HG03571 (cell line): ENCODE results near the gene ADGRE3.
A peak's percentile ranks its signal among the peaks of the same experiment; 100 is the strongest.

Source experiments
- ATAC-seq: cut with Tn5 transposase; IDR thresholded peaks from one replicate; pipeline ENCODE4 v1.9.1; 2021; ENCODE audit not compliant: unreplicated experiment

Gene ADGRE3, protein sequence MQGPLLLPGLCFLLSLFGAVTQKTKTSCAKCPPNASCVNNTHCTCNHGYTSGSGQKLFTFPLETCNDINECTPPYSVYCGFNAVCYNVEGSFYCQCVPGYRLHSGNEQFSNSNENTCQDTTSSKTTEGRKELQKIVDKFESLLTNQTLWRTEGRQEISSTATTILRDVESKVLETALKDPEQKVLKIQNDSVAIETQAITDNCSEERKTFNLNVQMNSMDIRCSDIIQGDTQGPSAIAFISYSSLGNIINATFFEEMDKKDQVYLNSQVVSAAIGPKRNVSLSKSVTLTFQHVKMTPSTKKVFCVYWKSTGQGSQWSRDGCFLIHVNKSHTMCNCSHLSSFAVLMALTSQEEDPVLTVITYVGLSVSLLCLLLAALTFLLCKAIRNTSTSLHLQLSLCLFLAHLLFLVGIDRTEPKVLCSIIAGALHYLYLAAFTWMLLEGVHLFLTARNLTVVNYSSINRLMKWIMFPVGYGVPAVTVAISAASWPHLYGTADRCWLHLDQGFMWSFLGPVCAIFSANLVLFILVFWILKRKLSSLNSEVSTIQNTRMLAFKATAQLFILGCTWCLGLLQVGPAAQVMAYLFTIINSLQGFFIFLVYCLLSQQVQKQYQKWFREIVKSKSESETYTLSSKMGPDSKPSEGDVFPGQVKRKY

DNA sequence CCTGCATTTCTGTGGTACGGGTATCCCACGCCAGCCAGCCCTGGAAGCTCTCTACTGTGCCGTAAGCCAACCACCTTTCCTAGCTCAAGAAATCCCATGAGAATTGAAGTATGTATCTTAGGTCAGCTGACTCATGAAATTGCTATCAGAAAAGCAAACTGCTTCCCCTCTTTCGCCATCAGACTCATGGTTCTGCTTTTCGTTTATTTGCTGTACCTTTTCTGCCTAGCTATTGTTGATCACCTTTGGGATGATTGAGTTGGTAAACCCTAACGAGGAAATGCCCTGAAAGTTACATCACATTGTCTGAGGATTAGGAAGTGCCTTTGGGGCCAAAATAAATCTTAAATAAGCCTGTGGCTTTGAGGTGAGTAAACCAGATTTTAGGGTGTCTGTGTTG lies at the start of gene ADGRE3:
TSS of gene ADGRE3 (minus strand) at position 81 of the 400 bp plus-strand sequence. CDS start at position 7, 74 bp downstream.
- no peak for ATAC-seq

DNA sequence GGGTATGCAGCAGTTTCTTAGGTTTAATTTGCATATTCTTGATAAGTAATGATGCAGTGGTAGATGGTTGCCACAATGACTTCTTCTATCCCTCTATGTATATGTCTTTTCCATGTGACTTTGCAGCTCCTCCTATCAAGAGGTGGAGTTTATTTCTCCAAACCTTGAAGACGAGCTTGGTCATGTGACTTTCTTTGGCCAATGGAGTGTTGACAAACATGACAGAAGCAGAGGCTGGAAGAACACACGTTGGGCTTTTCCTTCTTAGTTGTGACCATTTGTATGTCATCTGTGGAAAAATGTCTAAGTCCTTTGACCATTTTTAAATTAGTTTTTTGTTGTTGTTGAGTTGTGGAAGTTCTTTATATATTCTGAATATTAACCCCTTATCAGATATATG lies 47.5 kb upstream of the ADGRE3 start:
- no peak for ATAC-seq

DNA sequence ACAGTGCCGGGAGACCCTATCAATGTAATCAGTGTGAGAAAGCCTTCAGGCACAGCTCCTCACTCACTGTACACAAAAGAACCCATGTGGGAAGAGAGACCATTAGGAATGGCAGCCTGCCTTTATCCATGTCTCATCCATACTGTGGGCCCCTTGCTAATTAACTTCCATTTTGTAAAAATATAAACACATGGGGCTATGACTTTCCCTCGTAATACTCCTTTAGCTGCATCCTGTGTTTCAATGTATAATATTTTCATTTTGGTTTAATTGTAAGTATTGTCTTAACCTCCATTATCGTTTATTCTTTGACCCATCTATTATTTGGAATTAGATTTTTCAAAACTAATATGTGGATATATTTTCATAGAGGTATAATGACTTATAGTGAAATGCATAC lies 44.5 kb upstream of the ADGRE3 start:
- no peak for ATAC-seq

DNA sequence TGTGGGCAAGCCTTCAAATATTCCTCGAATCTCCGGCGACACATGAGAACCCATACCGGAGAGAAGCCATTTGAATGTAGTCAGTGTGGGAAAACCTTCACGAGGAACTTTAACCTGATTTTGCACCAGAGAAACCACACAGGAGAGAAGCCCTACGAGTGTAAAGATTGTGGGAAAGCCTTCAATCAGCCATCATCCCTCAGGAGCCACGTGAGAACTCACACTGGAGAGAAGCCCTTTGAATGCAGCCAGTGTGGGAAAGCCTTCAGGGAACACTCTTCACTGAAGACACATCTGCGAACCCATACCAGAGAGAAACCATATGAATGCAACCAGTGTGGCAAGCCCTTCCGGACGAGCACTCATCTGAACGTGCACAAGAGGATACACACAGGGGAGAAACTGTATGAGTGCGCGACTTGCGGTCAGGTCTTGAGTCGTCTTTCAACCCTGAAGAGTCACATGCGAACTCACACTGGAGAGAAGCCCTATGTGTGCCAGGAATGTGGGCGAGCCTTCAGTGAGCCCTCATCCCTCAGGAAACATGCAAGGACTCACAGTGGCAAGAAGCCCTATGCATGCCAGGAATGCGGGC lies 44.0 kb upstream of the ADGRE3 start:
- no peak for ATAC-seq

- ATAC-seq = no peak
These were observed 41.2 kb upstream of the ADGRE3 start for GRCh38 chr19:14715841-14716240.

DNA sequence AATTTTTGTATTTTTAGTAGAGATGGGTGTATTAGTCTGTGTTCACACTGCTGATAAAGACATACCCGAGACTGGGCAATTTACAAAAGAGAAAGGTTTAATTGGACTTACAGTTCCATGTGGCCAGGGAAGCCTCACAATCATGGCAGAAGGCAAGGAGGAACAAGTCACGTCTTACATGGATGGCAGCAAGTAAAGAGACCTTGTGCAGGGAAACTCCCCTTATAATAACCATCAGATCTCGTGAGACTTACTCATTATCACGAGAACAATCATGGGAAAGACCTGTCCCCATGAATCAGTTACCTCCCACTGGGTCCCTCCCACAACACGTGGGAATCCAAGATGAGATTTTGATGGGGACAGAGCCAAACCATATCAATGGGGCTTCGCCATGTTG lies 29.8 kb upstream of the ADGRE3 start:
- no peak for ATAC-seq

DNA sequence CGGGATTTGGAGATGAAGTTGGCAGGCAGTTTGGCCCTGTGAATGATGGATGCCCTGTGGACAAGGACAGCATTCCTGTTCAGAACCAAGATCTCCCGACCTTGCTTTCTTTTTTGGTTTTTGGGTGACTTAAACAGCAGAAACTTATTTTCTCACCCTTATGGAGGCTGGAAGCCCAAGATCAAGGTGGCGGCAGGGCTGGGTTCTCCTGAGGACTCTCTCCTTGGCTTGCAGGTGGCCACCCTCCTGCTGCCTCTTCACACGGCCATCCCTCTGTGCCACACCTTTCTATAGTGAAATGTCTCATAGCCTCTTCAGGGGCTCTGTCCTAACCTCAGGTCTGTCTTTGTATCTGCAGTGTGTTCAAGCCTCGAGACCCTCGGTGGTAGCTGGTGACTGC lies 29.2 kb upstream of the ADGRE3 start:
- no peak for ATAC-seq

DNA sequence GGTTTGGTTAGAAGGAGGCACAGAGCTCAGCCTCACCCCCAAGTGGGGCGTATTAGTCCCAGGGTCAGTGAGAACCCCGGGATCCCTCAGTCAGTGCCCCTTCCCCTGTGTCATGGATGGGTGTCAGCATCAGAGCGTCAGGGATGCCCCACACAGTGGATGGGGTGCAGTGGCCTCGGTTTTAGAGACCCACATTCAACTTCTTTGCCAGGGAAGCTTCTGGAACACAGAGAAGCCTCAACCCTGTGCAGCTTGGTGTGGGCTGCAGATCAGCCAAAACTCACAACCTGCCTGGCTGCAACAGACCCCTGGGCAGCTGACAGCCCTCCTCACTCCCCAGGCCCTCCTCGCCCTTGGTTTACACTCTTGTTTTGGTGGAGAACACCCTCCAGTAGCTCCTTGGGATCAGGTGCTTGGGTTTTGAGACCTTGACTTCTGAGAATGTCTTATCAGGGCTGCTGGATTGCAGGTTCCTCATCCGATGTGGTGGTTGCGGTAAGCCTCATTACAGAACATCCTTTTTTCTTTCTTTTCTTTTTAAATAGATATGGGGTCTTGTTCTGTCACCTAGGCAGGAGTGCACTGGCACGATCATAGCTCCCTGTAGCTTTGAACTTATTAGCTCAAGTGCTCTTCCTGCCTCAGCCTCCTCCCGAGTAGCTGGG lies 26.2 kb upstream of the ADGRE3 start:
- ATAC-seq = no peak

- ATAC-seq = no peak
These were observed 25.0 kb upstream of the ADGRE3 start for GRCh38 chr19:14699641-14700040.

DNA sequence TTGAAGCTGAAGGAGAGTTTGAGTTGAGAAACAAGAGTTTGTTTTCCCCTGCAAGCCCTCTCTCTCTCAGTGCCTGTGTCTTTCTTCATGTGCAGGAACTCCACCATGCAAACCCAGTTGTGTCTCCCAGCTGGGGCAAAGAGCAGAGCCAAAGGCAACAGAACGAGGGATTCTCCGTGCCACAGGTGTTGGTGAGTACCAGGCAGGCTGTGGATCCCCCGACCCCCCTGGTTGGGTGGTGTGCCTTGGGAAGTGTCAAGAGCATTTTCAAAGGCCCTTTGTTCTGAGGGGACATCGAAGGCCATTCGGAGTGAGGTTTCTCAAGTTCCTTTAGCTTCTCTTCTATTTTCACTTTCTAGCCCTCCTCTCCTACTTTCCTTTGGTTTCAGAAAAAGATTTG lies 20.8 kb upstream of the ADGRE3 start:
- no peak for ATAC-seq

GRCh38 chr19:14694641-14695266 lies 20.1 kb upstream of the ADGRE3 start:
- ATAC-seq = no peak

GRCh38 chr19:14689598-14690503 lies 15.2 kb upstream of the ADGRE3 start, which contains the start of gene ZNF333:
Gene ZNF333 (plus strand): TSS chr19:14690048. CDS start chr19:14693492, 3,444 bp downstream.
- ATAC-seq = peak; percentile 79

GRCh38 chr19:14686411-14686810 lies 11.8 kb upstream of the ADGRE3 start:
- ATAC-seq = no peak

DNA sequence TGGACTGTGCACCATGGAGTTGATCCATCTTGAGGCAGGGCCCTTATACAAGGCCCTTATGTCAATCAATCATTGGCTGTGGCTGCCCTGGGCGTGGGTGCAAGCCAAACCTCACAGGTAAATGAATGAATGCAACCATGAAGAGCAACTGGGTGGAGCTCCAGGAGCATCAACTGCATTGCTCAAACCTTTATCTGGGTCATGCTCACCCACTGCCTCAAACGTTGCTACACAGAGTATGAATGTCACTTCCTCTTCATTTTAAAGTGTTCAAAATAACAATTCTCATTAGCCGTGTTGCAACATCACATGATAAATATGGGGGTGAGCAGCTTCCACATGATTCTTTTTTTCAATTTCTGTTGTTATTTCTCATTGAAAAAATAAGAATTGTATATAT lies 8.8 kb upstream of the ADGRE3 start:
- ATAC-seq = no peak

- no peak for ATAC-seq
These were observed 7.4 kb upstream of the ADGRE3 start for GRCh38 chr19:14682084-14682483.

GRCh38 chr19:14678199-14678598 lies 3.6 kb upstream of the ADGRE3 start:
- ATAC-seq = no peak

DNA sequence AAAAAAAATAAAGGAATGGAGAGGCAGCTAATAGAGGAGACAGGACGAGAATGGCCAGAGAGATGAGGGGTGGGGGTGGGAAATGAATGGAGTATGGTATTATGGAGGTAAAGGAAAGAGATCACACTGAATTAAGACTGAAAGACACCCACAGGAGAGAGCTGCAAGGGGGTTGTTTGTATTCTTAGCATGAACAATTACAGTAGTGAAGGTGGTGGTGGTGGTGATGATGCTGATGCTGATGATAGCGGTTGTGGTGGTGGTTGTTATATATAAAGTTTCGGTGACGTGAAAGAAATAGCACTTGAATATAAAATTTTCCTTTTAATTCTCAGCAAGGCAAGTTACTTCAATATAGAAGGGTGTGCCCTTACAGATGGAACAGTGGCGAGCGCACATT lies 2.8 kb upstream of the ADGRE3 start:
- ATAC-seq = no peak

GRCh38 chr19:14676762-14677161 lies 2.1 kb upstream of the ADGRE3 start:
- ATAC-seq = no peak

DNA sequence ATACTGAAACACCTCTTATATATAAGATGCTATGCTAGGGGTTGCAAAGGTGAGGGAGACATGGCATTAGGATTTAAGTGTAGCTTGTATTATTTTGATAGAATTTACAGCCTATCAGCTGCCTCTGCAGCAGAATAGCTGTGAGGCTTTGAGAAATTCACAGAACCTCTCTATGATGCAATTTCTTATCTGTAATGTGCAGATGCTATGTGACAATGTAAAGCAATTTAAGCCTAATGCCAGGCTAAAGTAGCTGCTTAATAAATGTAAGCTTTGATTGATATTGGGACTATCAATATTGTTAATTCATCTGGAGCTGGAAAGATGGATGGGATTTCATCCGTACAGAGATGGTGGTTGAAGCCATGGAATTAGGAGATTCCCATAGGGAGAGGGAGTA lies 1.6 kb downstream of the ADGRE3 start:
- ATAC-seq = no peak
